ENCODE measurements around the gene MRPL46.

DNA sequence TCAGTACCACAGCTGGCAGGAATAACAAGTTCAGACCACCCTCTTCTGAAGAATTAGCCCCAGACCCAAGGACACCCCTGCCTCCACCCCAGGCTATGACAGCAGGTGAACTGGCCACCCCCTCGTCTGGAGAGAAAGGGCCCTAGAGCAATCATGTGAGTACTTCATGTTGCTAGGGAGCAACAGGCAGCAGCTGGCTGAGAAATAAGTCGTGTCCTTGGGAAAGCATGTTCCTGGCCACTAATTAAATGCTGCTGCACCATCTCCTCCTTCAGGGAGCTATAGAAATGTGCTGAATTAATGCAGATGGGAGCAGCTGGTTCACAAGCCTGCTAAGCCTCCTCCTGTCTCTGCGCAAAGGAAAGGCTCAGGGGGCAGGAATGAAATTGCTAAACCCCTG, 31.8 kb upstream of the MRPL46 start:
- TF ChIP-seq CTCF (IDR thresholded peaks at IDR 0.05) (no peak), EP300 (IDR thresholded peaks at IDR 0.05; ENCODE audit: low read depth) (no peak), POLR2A (IDR thresholded peaks at IDR 0.05) (no peak), POLR2AphosphoS5 (IDR thresholded peaks at IDR 0.05) (no peak)

Measured in transverse colon (tissue), 4 donors.